ENCODE data around the gene CHRNE.

CHRNE gene

DNA sequence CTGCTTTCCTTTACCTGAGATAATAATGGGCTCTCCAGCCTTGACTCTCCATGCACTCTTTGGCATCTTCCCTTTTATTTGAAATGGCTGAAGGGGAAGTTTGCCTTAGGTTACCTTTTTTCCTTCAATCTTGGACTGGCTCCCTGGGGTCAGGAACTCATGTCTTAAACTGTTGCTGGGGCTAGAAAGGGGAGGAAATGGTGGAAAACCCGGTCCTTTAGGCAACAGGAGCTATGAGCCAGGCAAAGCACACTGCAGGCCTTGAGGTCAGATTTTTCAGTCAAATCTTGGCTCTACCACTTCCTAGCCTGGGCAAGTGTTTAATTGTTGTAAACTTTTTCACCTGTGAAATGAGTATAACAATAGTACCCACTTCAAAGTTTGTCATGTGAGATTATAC lies 39.6 kb downstream of the CHRNE start:
- DNase-seq (ENCODE audit: low read depth): no peak
- no peak overlapping the region for H3K4me3 ChIP-seq (ENCODE audit: low read depth, low read length)
- TF ChIP-seq CTCF (IDR thresholded peaks at IDR 0.05; ENCODE audit: insufficient read depth, low read depth, low read length, missing control alignments): no peak

DNA sequence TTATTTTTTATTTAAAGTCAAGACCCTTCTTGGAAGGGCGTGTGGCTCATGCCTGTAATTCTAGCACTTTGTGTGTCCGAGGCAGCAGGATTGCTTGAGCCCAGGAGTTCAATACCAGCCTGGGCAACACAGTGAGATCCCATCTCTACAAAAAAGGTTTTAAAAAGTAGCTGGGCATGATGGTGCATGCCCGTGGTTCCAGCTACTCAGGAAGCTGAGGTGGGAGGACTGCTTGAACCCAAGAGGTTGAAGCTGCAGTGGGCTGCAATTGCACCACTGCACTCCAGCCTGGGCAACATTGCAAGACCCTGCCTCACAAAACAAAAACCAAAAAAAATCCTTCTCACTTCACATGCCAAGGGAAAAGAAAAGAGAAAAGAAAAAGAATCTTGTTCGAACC lies 40.2 kb downstream of the CHRNE start:
- no peak overlapping the region for H3K4me3 ChIP-seq (ENCODE audit: low read depth, low read length)
- no peak for DNase-seq (ENCODE audit: low read depth)
- TF ChIP-seq CTCF (IDR thresholded peaks at IDR 0.05; ENCODE audit: insufficient read depth, low read depth, low read length, missing control alignments): no peak

DNA sequence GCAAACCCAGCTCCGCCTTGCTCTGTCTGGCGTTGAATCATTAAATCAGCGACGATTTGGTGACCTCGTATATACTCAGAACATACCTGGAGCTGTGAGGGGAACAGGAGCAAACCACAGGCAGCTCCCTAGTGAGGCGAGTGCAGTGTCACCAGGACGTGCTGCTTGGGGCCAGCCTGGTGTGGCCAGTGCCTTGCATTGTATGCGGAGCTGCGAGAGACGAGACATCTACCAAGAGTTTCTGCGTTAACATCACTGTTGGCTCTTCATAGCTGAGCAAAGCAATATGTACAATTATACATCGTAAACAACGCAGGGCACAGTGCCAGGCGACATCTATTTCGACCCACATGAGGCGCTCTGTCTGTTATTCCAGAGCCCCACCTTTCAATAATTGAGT lies 41.8 kb downstream of the CHRNE start:
- no peak for DNase-seq (ENCODE audit: low read depth)
- no peak for TF ChIP-seq CTCF (IDR thresholded peaks at IDR 0.05; ENCODE audit: insufficient read depth, low read depth, low read length, missing control alignments)
- no peak overlapping the region for H3K4me3 ChIP-seq (ENCODE audit: low read depth, low read length)

DNA sequence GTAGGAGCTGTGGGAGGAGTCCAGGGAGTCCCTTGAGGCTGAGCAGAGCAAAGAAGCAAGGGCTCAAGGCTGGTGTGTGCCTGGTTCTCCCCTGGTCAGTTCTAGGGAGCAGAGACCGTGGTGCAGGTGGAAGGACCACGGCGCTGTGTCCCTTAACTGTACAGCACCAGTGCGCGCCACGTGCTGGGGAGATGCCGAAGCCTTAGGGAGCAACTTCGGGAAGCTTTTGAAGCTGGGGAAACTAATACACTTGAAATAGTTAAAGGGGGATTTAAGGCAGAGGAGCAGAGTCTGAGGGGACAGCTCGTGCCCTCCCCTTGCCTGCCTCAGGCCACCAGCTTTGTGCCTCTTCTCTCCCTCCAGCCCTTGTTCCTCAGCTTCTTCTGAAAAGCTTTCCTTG lies 42.2 kb downstream of the CHRNE start:
- no peak for DNase-seq (ENCODE audit: low read depth)
- TF ChIP-seq CTCF (IDR thresholded peaks at IDR 0.05; ENCODE audit: insufficient read depth, low read depth, low read length, missing control alignments): no peak
- H3K4me3 ChIP-seq (ENCODE audit: low read depth, low read length): no peak overlapping the region

DNA sequence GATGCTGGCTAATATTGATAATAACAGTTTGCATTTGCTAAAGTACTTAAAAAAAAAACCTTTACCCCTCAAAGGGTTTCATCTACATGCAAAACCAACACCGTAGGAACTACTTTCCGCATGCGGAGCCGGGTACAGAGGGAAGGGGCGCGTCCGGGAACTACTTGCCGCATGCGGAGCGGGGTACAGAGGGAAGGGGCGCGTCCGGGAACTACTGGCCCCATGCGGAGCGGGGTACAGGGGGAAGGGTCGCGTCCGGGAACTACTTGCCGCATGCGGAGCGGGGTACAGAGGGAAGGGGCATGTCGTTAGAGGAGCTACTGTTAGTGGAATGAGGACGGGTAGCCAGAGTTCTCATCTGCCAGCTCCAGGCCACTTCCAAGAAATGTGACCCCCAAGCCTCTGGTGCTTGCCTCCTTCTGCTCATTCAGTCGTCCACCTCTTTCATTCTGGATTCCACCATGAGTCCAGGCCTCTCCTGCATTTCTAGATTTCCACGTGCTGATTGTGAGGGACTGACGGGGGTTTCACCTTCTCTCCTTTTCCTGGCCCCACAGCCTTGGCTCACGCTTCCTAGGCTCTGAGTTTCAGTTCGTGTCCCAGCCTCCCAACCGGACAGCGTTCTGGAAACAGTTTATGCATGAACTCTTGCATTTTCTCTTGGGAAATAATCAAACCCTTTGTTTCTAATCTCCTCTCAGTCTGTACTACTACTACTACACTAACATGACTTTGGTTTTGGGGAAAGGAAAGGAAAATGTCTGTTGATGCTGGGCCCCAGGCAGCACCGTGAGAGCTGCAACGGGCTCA lies 42.9 kb downstream of the CHRNE start:
- H3K4me3 ChIP-seq (ENCODE audit: low read depth, low read length): no peak overlapping the region
- no peak for DNase-seq (ENCODE audit: low read depth)
- TF ChIP-seq CTCF (IDR thresholded peaks at IDR 0.05; ENCODE audit: insufficient read depth, low read depth, low read length, missing control alignments): no peak

DNA sequence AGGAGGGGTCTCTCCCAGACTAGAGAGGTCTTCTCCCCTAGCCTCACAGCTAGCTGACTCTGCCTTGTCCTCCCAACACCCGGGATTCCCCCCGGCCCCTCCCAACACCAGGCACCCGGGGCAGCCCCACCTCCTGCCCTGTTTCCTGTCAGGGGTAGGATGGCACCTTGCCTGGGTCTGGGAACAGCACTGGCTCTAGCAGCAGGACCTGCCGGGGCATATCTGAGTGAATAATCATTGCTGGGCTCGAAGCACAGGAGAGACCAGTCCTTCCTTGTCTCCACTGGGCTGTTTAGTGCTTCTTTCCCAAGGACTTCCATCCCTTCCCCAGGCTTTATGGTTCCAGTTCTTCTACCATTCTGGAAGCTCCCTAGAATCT lies 44.0 kb downstream of the CHRNE start:
- DNase-seq (ENCODE audit: low read depth): no peak
- TF ChIP-seq CTCF (IDR thresholded peaks at IDR 0.05; ENCODE audit: insufficient read depth, low read depth, low read length, missing control alignments): no peak
- no peak overlapping the region for H3K4me3 ChIP-seq (ENCODE audit: low read depth, low read length)

Data from GM12865 (cell line).